Fibroblast of lung (primary cell): ENCODE results near the gene SLC47A1.

Experiments
- EZH2 ChIP-seq: IDR thresholded peaks from 2 replicates; pipeline ENCODE4 v1.5.1; 2012; ENCODE audit warnings: low read length, control low read depth, mild to moderate bottlenecking; ENCODE audit errors: missing control alignments
- TF ChIP-seq, protein P1 (sequence below), 2 donors: IDR thresholded peaks in 1 of 2; conservative IDR thresholded peaks in 1 of 2; 1 replicate in 1 of 2; 2 replicates in 1 of 2; pipeline ENCODE4 v1.5.1; 2011 to 2012; ENCODE audit warnings: low read length in 2 of 2, control low read depth in 1 of 2, inconsistent platforms in 1 of 2, low read depth in 1 of 2, mild to moderate bottlenecking in 1 of 2

DNA sequence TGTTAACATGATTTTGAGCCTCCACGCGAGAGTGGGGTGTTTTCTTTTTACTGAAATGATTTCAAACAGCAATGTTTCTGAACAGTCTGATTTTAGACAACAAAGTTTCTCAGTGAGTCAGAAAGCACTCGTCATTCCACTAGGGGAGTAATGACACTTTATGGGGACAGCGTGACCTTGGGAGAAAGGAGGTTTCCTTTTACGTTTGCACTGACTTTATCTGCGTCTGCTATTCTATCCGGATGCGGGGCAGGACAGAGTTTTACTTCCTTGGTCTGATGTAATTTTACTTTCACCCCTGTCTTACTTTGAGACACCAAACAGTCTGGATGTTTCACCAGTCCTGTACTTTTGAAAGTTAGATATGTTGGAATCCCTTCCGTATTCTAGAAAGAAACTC lies 20.7 kb downstream of the SLC47A1 start:
- TF ChIP-seq, protein P1, sequence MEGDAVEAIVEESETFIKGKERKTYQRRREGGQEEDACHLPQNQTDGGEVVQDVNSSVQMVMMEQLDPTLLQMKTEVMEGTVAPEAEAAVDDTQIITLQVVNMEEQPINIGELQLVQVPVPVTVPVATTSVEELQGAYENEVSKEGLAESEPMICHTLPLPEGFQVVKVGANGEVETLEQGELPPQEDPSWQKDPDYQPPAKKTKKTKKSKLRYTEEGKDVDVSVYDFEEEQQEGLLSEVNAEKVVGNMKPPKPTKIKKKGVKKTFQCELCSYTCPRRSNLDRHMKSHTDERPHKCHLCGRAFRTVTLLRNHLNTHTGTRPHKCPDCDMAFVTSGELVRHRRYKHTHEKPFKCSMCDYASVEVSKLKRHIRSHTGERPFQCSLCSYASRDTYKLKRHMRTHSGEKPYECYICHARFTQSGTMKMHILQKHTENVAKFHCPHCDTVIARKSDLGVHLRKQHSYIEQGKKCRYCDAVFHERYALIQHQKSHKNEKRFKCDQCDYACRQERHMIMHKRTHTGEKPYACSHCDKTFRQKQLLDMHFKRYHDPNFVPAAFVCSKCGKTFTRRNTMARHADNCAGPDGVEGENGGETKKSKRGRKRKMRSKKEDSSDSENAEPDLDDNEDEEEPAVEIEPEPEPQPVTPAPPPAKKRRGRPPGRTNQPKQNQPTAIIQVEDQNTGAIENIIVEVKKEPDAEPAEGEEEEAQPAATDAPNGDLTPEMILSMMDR (conservative IDR thresholded peaks at IDR 0.05 in 1 of 2, IDR thresholded peaks at IDR 0.05 in 1 of 2; ENCODE audit: low read depth in 1 of 2, low read length in 2 of 2): no peak
- TF ChIP-seq EZH2: no peak
